Motor neuron (in vitro differentiated cells): ENCODE measurements around the gene SPOCK2. TPM values are rescaled to one million over a fixed set of nuclear protein-coding genes. Genes with fewer than 3 reads are reported as not detected.

Experiments used
- ATAC-seq, 8 experiments: fragments of 200-7000 bp; cut with Tn5 transposase; replicated peaks in 6 of 8; 2 replicates each; pipeline ENCODE4 v1.8.0; 2021; ENCODE audit warnings: mild to moderate bottlenecking in 8 of 8, moderate library complexity in 8 of 8
- H3K27ac ChIP-seq, 2 donors: fragments of 250-450 bp; sonication (Bioruptor Pico); 2 replicates each; pipeline ENCODE4 v1.9.0; 2021; ENCODE audit warnings: antibody characterized with exemption in 2 of 2, mild to moderate bottlenecking in 2 of 2, moderate library complexity in 1 of 2
- H3K4me1 ChIP-seq, 2 donors: fragments of 250-450 bp; sonication (Bioruptor Pico); replicated peaks in 1 of 2; 2 replicates each; pipeline ENCODE4 v1.6.1; 2021; ENCODE audit warnings: antibody characterized with exemption in 2 of 2, mild to moderate bottlenecking in 2 of 2, moderate library complexity in 1 of 2
- H3K4me3 ChIP-seq, 5 donors: fragments of 250-450 bp; sonication (Bioruptor Pico); 2 replicates each; pipeline ENCODE4 v1.9.0; 2021; ENCODE audit warnings: antibody characterized with exemption in 5 of 5, mild to moderate bottlenecking in 5 of 5, moderate library complexity in 4 of 5
- WGBS, 10 experiments: fragments of 450-650 bp; shearing (Covaris generic); methylation state at CpG; one replicate each; pipeline ENCODE4 v1.0.0; 2022; 5-methylcytosine and 5-hydroxymethylcytosine counted together
- in situ Hi-C, 9 experiments: fragments of 400-800 bp; cut with MboI; loops; one replicate each; pipeline ENCODE4 v1.15.0; 2021; ENCODE audit warnings: low sequenced_read_pairs in 9 of 9, low pct_unique_long_range_greater_than_20kb in 2 of 9; ENCODE audit not compliant: unreplicated experiment in 9 of 9
- total RNA-seq, 8 experiments: library from RNA; unstranded; fragments of 300-600 nt; gene quantifications; 2 replicates each; pipeline versions ENCODE4 v1.2.3 to v1.2.4, GENCODE V29; 2022

Gene SPOCK2
- total RNA-seq, 8 experiments from 2014 or later: 0.58 to 93.2 (median 23.3) TPM

DNA sequence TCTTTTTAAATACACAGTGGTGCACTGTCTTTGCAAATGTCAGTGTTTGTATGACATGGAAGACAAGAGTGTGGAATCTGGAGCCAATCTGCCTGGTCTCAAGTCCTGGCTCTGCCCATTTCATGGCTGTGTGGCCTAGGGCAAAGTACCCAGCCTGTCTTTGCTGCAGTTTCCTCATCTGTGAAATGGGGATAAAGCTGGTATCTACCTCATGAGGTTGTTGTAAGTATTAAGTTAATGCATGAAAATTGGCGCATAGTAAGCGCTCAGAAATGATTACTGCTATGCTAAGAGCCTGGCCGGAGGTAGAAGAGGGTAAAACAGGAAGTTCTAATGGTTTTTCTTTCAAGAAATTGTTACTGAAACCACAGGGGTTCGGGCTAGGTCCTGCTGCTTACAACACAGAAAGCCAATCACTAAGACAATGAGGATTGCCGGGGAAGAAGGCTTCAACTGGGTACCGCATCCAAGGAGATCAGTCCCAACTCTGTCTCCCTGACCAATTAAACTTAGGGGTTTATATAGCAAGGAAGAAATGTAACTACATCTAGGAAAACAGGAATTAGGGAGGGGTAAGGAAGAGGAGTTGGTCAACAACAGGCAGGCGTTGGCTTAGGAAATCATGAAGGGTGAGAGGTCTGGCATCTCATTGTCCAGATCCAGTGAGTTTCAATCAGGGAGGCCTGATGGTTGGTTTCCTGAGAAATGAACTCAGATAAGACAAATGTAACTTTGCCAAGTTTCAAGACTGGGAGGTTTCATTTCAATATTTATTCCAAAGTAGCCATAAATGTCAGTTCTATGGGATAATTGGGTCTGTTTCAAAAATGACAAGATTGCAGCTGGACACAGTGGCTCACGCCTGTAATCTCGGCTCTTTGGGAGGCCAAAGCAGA is 67.2 kb downstream of the SPOCK2 start:
- no peak overlapping the region for H3K4me3 ChIP-seq
- in situ Hi-C loops: no loop called here
- H3K27ac ChIP-seq: no peak overlapping the region
- 72 to 97% (median 81%) methylated on average over 3 to 8 of the region's 9 CpGs; no CpG with 5 or more reads in 1 of the 10 experiments for WGBS, 10 experiments
- no peak for ATAC-seq
- H3K4me1 ChIP-seq: peaks cover 0 to 10% of the 10 kb centered on the region in 2 donors

DNA sequence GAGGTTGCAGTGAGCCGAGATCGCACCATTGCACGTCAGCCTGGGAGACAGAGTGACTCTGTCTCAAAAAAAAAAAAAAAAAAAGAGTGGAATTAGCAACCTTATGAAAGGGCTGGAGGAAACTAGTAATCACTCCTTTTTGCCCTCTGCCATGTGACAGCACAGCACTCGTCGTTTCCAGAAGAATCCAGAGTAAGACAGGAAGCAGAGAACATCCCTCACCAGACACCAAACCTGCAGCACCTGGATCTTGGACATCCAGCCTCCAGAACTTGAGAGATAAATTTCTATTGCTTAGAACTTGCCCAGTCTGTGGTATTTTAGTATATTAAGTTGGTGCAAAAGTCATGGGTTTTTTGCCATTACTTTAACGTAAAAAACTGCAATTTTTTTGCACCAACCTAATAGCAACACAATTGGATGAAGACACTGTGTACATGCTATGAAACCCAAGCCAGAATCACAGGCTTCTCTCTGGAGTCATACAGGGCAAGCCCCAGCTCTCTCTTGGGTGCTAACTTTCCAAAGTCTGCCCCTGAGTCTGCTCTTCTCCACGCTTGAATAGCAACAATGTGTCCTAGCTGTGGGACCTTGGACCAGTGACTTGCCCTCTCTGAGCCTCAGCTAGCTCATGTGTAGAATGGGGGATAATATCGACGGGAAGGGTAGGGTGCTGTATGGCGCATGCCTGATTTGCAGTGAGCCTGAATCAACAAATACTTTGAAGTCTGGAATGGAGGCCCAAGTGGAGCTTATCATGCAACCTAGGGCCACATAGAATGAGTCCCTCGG is 69.1 kb downstream of the SPOCK2 start:
- no peak overlapping the region for H3K27ac ChIP-seq
- ATAC-seq: no peak
- in situ Hi-C loops: no loop called here
- no peak overlapping the region for H3K4me3 ChIP-seq
- H3K4me1 ChIP-seq: peaks cover 0 to 15% of the 10 kb centered on the region in 2 donors
- 80 to 95% (median 87%) methylated on average over 1 to 10 of the region's 11 CpGs; no CpG with 5 or more reads in 2 of the 10 experiments for WGBS, 10 experiments

DNA sequence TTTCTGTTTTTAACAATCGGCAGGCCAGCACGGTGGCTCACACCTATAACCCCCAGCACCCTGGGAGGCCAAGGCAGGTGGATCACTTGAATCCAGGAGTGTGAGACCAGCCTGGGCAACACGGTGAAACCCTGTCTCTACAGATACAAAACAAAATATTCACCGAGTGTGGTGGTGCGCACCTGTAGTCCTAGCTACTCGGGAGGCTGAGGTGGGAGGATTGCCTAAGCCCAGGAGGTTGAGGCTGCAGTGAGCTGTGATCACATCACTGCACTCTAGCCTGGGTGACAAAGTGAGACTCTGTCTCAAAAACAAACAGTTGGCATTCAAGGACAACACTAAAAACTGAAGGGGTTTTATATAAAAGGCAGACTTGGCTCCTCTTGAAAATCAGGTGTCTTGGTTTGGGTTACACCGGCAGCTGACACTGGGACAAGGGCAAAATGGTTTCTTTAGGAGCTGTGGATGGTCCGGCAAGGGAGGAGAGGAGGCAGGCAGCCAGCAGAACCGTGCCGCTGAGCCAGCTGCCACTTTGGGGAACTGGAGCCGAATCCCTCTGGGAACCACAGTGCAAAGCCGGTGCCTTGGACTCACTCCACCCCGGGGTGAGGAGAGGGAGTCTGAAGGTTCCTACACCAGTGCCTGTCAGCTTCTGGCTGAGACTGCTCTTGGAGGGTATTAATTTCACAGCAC is 71.6 kb downstream of the SPOCK2 start:
- 30 to 96% (median 83%) methylated on average over 2 to 10 of the region's 13 CpGs; no CpG with 5 or more reads in 2 of the 10 experiments for WGBS, 10 experiments
- in situ Hi-C loops: no loop called here
- Histone ChIP-seq H3K4me1 (peaks cover 5 to 31% of the 10 kb centered on the region in 2 donors), H3K4me3 (no peak overlapping the region), H3K27ac (no peak overlapping the region)
- ATAC-seq: no peak

DNA sequence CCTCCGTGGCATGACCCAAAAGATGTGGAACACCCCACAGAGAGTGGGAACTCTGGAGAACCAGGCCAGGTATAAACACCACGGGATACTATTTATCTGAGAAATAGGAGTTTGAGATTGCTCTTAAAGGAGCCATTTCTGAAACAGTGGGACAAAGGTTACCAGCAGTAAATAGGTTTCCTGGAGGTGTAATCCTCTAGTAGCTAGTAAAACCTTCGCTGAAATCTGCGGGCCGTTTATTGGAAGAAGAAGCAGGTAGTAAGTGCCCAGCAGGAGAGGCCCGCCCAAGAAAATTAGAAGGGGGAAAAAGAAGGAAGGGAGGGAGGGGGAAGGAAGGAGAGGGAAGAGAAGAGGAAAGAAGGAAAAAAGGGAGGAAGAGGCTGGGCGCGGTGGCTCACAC is 72.5 kb downstream of the SPOCK2 start:
- WGBS, 10 experiments: 59 to 100% (median 91%) methylated on average over 2 to 7 of the region's 8 CpGs; no CpG with 5 or more reads in 3 of the 10 experiments
- H3K27ac ChIP-seq: no peak overlapping the region
- in situ Hi-C loops: no loop called here
- no peak overlapping the region for H3K4me3 ChIP-seq
- no peak for ATAC-seq
- H3K4me1 ChIP-seq: peaks cover 8 to 34% of the 10 kb centered on the region in 2 donors

DNA sequence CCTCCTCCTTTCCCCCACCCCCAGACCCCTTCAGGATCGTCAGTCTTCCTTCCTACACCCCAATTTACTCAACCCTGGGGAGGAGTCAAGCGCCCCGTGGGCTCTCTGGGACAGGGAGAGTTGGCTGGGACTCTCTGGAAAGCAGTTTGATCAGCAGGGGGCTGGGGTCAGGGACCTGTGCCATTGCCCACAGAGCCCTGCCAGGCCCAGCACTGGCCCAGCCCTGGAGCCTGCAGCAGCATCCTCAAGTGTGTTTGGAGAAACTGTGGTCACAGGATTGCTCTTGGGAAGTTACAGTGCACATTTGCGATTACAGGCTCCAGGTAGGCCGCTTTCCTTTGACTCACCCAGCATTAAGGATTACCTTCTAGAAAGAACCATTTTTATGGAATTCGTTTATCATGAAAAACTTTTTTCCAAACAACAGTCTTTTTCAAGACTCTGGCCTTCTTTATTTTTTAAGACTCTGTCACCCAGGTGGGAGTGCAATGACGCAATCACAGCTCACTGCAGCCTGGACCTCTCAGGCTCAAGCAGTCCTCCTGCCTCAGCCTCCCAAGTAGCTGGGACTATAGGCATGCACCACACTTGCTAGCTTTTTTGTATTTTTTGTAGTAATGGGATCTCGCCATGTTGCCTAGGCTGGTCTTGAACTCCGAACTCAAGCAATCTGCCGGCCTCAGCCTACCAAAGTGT is 73.4 kb downstream of the SPOCK2 start:
- in situ Hi-C loops: no loop called here
- ATAC-seq: no peak
- H3K27ac ChIP-seq: no peak overlapping the region
- no peak overlapping the region for H3K4me3 ChIP-seq
- 63 to 100% (median 93%) methylated on average over 2 to 7 of the region's 10 CpGs; no CpG with 5 or more reads in 1 of the 10 experiments for WGBS, 10 experiments
- H3K4me1 ChIP-seq: peaks cover 17 to 43% of the 10 kb centered on the region in 2 donors

DNA sequence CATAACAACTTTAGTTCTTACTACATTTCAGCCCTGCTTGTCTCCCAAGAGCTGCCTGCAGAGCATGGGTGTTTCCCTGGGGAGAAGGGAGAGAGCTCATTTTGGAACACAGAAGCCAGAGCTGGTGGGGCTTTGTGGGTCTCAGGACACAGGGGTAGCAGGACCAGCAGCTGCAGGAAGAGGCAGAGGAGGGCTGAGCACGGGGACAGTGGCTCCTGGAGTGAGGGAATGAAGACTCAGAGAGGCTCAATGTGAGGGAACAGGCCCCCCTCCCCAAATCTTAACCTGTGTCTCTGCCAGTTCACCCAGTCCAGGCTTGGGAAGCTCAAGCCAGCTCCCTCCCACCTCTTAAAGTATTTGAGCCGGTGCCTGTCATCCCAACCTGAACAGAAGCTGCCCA is 74.2 kb downstream of the SPOCK2 start:
- no peak overlapping the region for H3K4me3 ChIP-seq
- H3K4me1 ChIP-seq: peaks cover 25 to 50% of the 10 kb centered on the region in 2 donors
- H3K27ac ChIP-seq: peak overlapping the region in 1 of 2 donors; percentile 3
- WGBS, 10 experiments: 40 to 100% (median 90%) methylated on average over 1 to 2 of the region's 2 CpGs; no CpG with 5 or more reads in 7 of the 10 experiments
- in situ Hi-C loops: no loop called here
- no peak for ATAC-seq

DNA sequence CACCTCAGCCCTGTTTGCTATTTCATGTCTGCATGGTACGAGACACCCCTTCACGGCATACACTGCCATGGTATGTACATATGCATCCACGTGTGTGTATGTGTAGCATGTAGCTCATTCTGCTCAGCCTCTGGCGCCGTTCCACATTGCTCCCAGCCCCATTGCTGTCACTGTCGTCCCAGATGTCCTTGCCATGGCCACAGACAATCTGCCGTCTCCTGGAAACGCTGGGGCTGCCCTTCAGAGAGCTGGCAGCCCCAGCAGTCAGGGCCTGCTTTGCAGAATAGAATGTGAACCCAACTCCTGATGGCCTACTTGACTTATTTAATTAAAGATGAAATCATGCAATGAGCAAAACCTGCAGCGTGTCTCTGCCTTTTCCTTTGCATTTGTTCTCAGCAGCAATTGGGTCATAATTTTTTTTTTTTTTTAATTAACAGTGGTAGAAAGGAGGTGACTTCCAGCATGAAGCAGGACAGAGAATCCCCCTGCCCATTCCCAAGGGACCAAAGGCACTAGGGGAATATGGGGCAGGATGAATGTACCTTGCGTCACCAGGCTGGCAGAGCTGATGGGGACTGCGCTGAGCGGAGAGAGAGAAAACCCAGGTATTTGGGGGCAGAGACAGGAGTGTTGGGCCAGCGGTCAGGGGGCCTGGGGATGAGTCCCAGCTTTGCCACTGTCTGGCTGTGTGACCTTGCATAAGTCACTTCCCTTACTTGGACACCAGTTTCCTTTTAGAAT is 75.0 kb downstream of the SPOCK2 start:
- Histone ChIP-seq H3K4me3 (no peak overlapping the region), H3K27ac (peak overlapping the region in 1 of 2 donors; percentile 9), H3K4me1 (peaks cover 32 to 58% of the 10 kb centered on the region in 2 donors)
- in situ Hi-C loops: no loop called here
- ATAC-seq: peak in 3 of 8 experiments; percentile 9 to 50 (median 9)
- 40 to 93% (median 80%) methylated on average over 1 to 9 of the region's 13 CpGs; no CpG with 5 or more reads in 3 of the 10 experiments for WGBS, 10 experiments

DNA sequence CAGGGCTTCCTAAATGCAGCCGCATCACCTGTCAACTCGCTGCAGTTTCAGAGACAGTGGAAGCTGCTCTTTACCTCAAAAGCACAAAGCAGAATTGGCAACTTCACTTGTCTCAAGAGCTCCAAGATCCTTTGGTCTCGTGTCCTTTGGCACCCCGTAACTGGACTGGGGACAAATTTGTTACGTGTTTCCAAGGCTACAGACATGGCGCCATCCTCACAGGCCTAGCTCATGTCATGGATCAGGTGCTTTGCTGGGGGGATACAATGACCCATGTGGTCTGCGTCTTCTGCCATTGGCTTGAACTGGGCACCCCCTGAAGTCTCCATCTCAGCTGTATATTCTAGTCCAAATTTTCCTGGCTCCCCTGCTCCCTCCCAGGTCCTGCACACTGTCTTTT is 75.6 kb downstream of the SPOCK2 start:
- Histone ChIP-seq H3K4me3 (no peak overlapping the region), H3K27ac (peak overlapping the region in 1 of 2 donors; percentile 9), H3K4me1 (peaks cover 32 to 56% of the 10 kb centered on the region in 2 donors)
- WGBS, 10 experiments: 30 to 100% (median 80%) methylated on average over 1 to 7 of the region's 7 CpGs; no CpG with 5 or more reads in 2 of the 10 experiments
- in situ Hi-C loops: no loop called here
- ATAC-seq: no peak

DNA sequence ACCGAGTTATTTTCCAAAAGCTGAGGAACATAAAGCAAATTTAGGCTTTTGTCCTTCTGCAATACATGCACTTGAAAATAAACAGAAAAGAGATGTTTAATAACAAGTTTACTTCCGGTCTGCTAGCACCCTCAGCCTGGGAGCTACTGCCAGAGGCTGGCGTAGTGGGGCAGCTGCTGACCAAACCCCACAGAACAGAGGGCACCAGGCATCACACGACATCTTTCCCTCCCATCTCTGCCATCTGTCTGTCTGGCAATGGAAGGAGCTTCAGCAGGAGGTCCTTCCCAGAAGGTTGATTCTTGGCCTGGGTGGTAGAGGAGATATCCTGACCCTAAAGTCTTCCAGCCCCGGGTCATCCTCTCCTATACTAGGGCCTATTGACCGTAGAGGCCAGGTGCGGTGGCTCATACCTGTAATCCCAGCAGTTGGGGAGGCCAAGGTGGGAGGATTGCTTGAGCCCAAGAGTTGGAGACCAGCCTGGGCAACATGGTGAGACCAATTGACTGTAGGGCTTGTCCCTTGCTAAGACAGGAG is 76.3 kb downstream of the SPOCK2 start:
- Histone ChIP-seq H3K27ac (no peak overlapping the region), H3K4me1 (peaks cover 32 to 51% of the 10 kb centered on the region in 2 donors), H3K4me3 (no peak overlapping the region)
- in situ Hi-C loops: no loop called here
- no peak for ATAC-seq
- WGBS, 10 experiments: 80 to 100% (median 100%) methylated on average over 1 to 3 of the region's 7 CpGs; no CpG with 5 or more reads in 3 of the 10 experiments

DNA sequence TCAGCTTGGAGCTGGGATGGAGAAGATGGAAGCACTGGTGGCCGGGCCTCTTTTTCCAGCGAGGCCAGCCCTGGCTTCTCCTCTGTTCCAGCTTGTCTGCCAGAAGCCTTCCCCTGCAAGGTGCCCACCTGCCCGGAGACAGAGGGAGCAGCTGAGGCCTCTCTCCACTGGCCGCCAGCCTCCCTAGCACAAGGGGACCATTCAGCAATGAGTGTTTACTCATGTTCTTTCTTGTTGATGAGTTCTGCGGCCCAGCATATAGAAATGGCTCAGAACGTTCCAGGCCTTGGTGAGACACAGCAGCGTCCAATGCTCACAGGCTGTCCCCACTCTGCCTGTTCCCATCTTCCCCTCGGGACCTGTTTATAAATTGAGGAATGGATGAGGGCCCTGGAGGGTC is 76.9 kb downstream of the SPOCK2 start:
- Histone ChIP-seq H3K4me3 (no peak overlapping the region), H3K27ac (no peak overlapping the region), H3K4me1 (peaks cover 32 to 51% of the 10 kb centered on the region in 2 donors)
- 86 to 100% (median 97%) methylated on average over 1 to 5 of the region's 8 CpGs; no CpG with 5 or more reads in 5 of the 10 experiments for WGBS, 10 experiments
- in situ Hi-C loops: no loop called here
- ATAC-seq: no peak

DNA sequence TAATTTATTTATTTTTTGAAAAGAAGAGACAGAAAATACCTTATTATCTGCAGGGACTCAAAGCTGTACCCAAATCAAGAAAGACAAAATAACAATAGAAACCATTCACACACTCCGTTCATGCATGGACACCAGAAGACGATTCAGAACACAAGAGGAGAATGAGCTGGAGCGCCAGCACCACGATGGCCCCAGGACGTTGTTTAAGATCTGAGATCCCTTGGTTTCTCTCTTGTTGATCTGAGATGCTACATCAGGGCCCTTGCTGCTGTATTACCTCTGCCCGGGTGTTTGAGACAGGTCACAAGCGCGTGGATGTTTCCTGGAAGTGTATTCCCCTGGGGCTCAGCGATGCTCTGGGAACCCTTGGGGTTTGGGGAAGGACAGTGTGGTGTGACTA is 77.3 kb downstream of the SPOCK2 start:
- peaks cover 32 to 51% of the 10 kb centered on the region in 2 donors for H3K4me1 ChIP-seq
- in situ Hi-C loops: no loop called here
- 89 to 100% (median 93%) methylated on average over 1 to 7 of the region's 9 CpGs; no CpG with 5 or more reads in 4 of the 10 experiments for WGBS, 10 experiments
- H3K4me3 ChIP-seq: no peak overlapping the region
- no peak overlapping the region for H3K27ac ChIP-seq
- ATAC-seq: no peak
